DMS53 (cell line): ENCODE measurements around the gene MED19.
"Not testable (repeated sequence)": the region's sequence is repeated elsewhere in the genome, so short reads cannot be mapped to it uniquely, and the experiment has no call there.

Experiments used
- DNase-seq: peaks from one replicate; lab custom pipeline; 2025; lab: John Stamatoyannopoulos, UW

Gene MED19

GRCh38 chr11:57711414-57712255 lies at the start of gene MED19:
Gene MED19, minus strand, starts transcription at chr11:57712215. Its CDS starts 36 bp downstream, at chr11:57712179.
- DNase-seq = peak; percentile 93

GRCh38 chr11:57758174-57758573 lies 46.2 kb upstream of the MED19 start:
- no peak for DNase-seq

- no peak for DNase-seq
Observed at GRCh38 chr11:57752954-57753353, 40.9 kb upstream of the MED19 start.

- DNase-seq = peak; percentile 76
Observed at GRCh38 chr11:57751676-57752253, 39.8 kb upstream of the MED19 start, which contains the start of gene BTBD18. Gene BTBD18, minus strand, starts transcription at chr11:57751819. Its CDS starts 631 bp downstream, at chr11:57751188.

GRCh38 chr11:57751176-57751575 lies 39.2 kb upstream of the MED19 start:
- DNase-seq = no peak

- no peak for DNase-seq
Observed at GRCh38 chr11:57746920-57747319, 34.9 kb upstream of the MED19 start.

GRCh38 chr11:57745206-57745605 lies 33.2 kb upstream of the MED19 start:
- no peak for DNase-seq

- no peak for DNase-seq
Observed at GRCh38 chr11:57744357-57744756, 32.3 kb upstream of the MED19 start.

GRCh38 chr11:57742087-57742452 lies 30.1 kb upstream of the MED19 start:
- no peak for DNase-seq

- peak; percentile 93 for DNase-seq
Observed at GRCh38 chr11:57741132-57742086, 29.4 kb upstream of the MED19 start, which contains the start of gene SELENOH. Gene SELENOH, plus strand, starts transcription at chr11:57741491. Its CDS starts 105 bp downstream, at chr11:57741596.

- DNase-seq = no peak
Observed at GRCh38 chr11:57735619-57736298, 23.7 kb upstream of the MED19 start.

- no peak for DNase-seq
Observed at GRCh38 chr11:57732661-57733060, 20.6 kb upstream of the MED19 start.

GRCh38 chr11:57729479-57729878 lies 17.5 kb upstream of the MED19 start:
- DNase-seq = no peak

GRCh38 chr11:57728829-57729228 lies 16.8 kb upstream of the MED19 start:
- DNase-seq = no peak

GRCh38 chr11:57727185-57727584 lies 15.2 kb upstream of the MED19 start:
- DNase-seq = no peak

GRCh38 chr11:57716726-57717125 lies 4.7 kb upstream of the MED19 start:
- DNase-seq = not testable (repeated sequence)

GRCh38 chr11:57713835-57714234 lies 1.8 kb upstream of the MED19 start:
- no peak for DNase-seq

GRCh38 chr11:57712256-57713150 lies 488 bp upstream of the MED19 start, which contains the start of gene TMX2:
Gene TMX2, plus strand, starts transcription at chr11:57712593. Its CDS starts 26 bp downstream, at chr11:57712619.
- peak; percentile 94 for DNase-seq

- DNase-seq = no peak
Observed at GRCh38 chr11:57709802-57710367, 2.1 kb downstream of the MED19 start.

- DNase-seq = not testable (repeated sequence)
Observed at GRCh38 chr11:57705432-57705831, 6.6 kb downstream of the MED19 start.
